ENCODE results near the gene CEP135.
"Not testable (repeated sequence)": the region's sequence is repeated elsewhere in the genome, so short reads cannot be mapped to it uniquely, and the experiment has no call there.

The CEP135 gene

DNA sequence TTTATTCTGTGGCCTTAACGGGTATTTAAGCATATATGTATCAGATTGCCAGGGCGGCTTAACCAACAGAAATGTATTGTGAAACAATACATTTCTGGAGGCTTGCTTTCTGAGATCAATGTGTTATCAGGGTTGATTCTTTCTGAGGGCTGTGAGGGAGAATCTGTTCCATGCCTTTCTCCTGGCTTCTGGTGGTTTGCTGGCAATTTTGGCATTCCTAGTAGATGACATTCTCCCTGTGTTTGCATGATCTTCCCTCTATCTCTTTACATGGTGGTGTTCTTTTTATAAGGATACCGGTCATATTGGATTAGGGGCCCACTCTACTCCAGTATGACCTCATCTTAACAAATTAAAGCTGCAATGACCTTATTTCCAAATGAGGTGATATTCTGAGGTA lies 16.9 kb upstream of the CEP135 start:
- Histone ChIP-seq H3K27ac (no peak overlapping the region), H2AFZ (ENCODE audit: low read depth) (no peak overlapping the region), H3K36me3 (ENCODE audit: insufficient read depth) (no peaks in the 10 kb centered on the region), H3K4me1 (ENCODE audit: low read depth, poor library complexity, severe bottlenecking) (no peaks in the 10 kb centered on the region), H3K4me2 (no peak overlapping the region), H3K27me3 (ENCODE audit: insufficient read depth, low read depth) (no peaks in the 10 kb centered on the region), H4K20me1 (ENCODE audit: insufficient read depth) (no peaks in the 10 kb centered on the region), H3K79me2 (ENCODE audit: insufficient read depth, low read depth) (no peaks in the 10 kb centered on the region), H3K9ac (no peak overlapping the region), H3K4me3 (IDR thresholded peaks at IDR 0.05; ENCODE audit: insufficient read depth, low read depth, low read length) (no peak overlapping the region)
- TF ChIP-seq, protein P1, sequence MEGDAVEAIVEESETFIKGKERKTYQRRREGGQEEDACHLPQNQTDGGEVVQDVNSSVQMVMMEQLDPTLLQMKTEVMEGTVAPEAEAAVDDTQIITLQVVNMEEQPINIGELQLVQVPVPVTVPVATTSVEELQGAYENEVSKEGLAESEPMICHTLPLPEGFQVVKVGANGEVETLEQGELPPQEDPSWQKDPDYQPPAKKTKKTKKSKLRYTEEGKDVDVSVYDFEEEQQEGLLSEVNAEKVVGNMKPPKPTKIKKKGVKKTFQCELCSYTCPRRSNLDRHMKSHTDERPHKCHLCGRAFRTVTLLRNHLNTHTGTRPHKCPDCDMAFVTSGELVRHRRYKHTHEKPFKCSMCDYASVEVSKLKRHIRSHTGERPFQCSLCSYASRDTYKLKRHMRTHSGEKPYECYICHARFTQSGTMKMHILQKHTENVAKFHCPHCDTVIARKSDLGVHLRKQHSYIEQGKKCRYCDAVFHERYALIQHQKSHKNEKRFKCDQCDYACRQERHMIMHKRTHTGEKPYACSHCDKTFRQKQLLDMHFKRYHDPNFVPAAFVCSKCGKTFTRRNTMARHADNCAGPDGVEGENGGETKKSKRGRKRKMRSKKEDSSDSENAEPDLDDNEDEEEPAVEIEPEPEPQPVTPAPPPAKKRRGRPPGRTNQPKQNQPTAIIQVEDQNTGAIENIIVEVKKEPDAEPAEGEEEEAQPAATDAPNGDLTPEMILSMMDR (conservative IDR thresholded peaks at IDR 0.05; ENCODE audit: low read depth, low read length), result no peak

- H4K20me1 ChIP-seq (ENCODE audit: insufficient read depth), result no peaks in the 10 kb centered on the region
- no peaks in the 10 kb centered on the region for H3K4me1 ChIP-seq (ENCODE audit: low read depth, poor library complexity, severe bottlenecking)
- TF ChIP-seq, protein P1 (conservative IDR thresholded peaks at IDR 0.05; ENCODE audit: low read depth, low read length), result no peak
- no peak overlapping the region for H3K27ac ChIP-seq
- H3K79me2 ChIP-seq (ENCODE audit: insufficient read depth, low read depth), result no peaks in the 10 kb centered on the region
- no peak overlapping the region for H3K4me3 ChIP-seq (IDR thresholded peaks at IDR 0.05; ENCODE audit: insufficient read depth, low read depth, low read length)
- no peaks in the 10 kb centered on the region for H3K27me3 ChIP-seq (ENCODE audit: insufficient read depth, low read depth)
- no peak overlapping the region for H3K4me2 ChIP-seq
- H3K36me3 ChIP-seq (ENCODE audit: insufficient read depth), result no peaks in the 10 kb centered on the region
- no peak overlapping the region for H3K9ac ChIP-seq
- no peak overlapping the region for H2AFZ ChIP-seq (ENCODE audit: low read depth)
Observed at GRCh38 chr4:55932511-55932910, 16.2 kb upstream of the CEP135 start.

GRCh38 chr4:55933611-55934010 lies 15.1 kb upstream of the CEP135 start:
- Histone ChIP-seq H4K20me1 (ENCODE audit: insufficient read depth) (no peaks in the 10 kb centered on the region), H2AFZ (ENCODE audit: low read depth) (no peak overlapping the region), H3K4me1 (ENCODE audit: low read depth, poor library complexity, severe bottlenecking) (no peaks in the 10 kb centered on the region), H3K79me2 (ENCODE audit: insufficient read depth, low read depth) (no peaks in the 10 kb centered on the region), H3K36me3 (ENCODE audit: insufficient read depth) (no peaks in the 10 kb centered on the region), H3K27me3 (ENCODE audit: insufficient read depth, low read depth) (no peaks in the 10 kb centered on the region), H3K9ac (no peak overlapping the region), H3K4me2 (no peak overlapping the region), H3K4me3 (IDR thresholded peaks at IDR 0.05; ENCODE audit: insufficient read depth, low read depth, low read length) (no peak overlapping the region), H3K27ac (no peak overlapping the region)
- TF ChIP-seq, protein P1 (conservative IDR thresholded peaks at IDR 0.05; ENCODE audit: low read depth, low read length), result no peak

- not testable (repeated sequence) for H3K4me3 ChIP-seq (IDR thresholded peaks at IDR 0.05; ENCODE audit: insufficient read depth, low read depth, low read length); H3K4me1 ChIP-seq (ENCODE audit: low read depth, poor library complexity, severe bottlenecking); H3K9ac ChIP-seq; H3K36me3 ChIP-seq (ENCODE audit: insufficient read depth); H3K27me3 ChIP-seq (ENCODE audit: insufficient read depth, low read depth); H3K27ac ChIP-seq; H4K20me1 ChIP-seq (ENCODE audit: insufficient read depth); H3K79me2 ChIP-seq (ENCODE audit: insufficient read depth, low read depth); H2AFZ ChIP-seq (ENCODE audit: low read depth); H3K4me2 ChIP-seq
Observed at GRCh38 chr4:55935907-55936306, 12.8 kb upstream of the CEP135 start.

DNA sequence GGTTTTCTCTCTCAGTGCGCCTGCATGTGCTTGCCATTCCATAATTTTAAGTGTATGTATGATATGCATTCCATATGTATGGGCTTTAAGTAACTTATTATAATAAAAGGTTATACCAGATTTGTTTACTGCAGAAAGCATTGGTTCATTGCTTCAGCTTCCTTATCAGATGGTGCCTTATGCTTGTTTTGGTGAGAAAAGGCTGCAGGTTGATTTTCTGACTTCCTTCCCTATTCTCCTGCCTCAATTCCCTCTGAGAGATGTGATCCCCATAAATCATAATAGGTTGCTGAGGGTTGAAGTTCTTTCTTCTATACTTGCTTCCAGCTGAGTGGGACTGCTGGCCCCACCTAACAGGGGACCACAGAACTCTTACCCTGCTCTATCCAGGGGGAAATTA lies 10.3 kb upstream of the CEP135 start:
- H3K4me1 ChIP-seq (ENCODE audit: low read depth, poor library complexity, severe bottlenecking), result no peaks in the 10 kb centered on the region

More for the DNA sequence above, 10.3 kb upstream of the CEP135 start:
- Histone ChIP-seq H3K4me3 (IDR thresholded peaks at IDR 0.05; ENCODE audit: insufficient read depth, low read depth, low read length) (no peak overlapping the region), H3K79me2 (ENCODE audit: insufficient read depth, low read depth) (no peaks in the 10 kb centered on the region), H2AFZ (ENCODE audit: low read depth) (no peak overlapping the region), H3K27ac (no peak overlapping the region), H3K4me2 (no peak overlapping the region), H3K36me3 (ENCODE audit: insufficient read depth) (no peaks in the 10 kb centered on the region), H4K20me1 (ENCODE audit: insufficient read depth) (no peaks in the 10 kb centered on the region), H3K9ac (no peak overlapping the region), H3K27me3 (ENCODE audit: insufficient read depth, low read depth) (no peaks in the 10 kb centered on the region)
- TF ChIP-seq, protein P1 (conservative IDR thresholded peaks at IDR 0.05; ENCODE audit: low read depth, low read length), result no peak
